ENCODE measurements around the gene TEX2. TPM values are rescaled to one million over a fixed set of nuclear protein-coding genes. Genes with fewer than 3 reads are reported as not detected.

TEX2 gene
- total RNA-seq, 1 experiment from 2014 or later = 20.1 TPM

DNA sequence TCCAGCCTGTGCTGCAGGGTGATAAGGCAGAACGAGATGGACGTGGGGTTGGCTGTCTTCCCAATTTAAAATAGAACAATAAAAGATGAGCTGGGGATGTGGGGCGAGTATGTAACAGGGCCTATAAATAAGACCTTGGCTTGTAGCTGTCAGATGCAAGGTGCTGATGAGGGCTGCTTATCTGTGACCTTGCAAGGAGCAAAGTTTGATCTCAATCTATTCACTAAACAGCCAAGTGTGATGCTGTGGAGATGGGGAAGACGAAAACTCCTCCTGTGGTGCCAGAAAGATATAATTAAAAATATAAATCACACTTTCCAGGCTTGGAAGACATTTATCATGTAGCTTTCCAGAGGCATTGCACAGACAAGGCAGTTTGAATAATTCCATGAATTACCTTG, 26.7 kb upstream of the TEX2 start:
- no peak for ATAC-seq
- CTCF ChIA-PET = no interaction called here
- in situ Hi-C loops (cut with HindIII; ENCODE audit: low pct_unique_long_range_greater_than_20kb, low sequenced_read_pairs) = no loop called here

DNA sequence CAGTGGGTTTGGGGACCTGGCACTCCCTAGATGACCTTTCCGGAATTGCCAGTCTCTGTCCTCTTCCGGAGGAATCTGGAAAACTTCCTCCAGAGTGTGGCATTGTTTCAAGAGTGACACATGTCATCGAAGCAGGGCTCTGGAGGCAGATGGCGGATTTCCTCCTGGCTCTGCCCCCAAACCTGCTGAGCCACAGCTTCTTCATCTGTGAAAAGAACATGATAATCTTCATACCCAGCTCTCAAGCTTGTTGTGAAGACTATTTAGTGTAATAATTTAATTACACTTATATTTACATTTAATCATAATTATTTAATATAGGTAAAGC, 19.7 kb upstream of the TEX2 start:
- H3K4me3 ChIP-seq (ENCODE audit: low read depth in 2 of 2, low read length in 2 of 2) = no peak overlapping the region
- TF ChIP-seq TCF7L2 (IDR thresholded peaks at IDR 0.05; ENCODE audit: low read depth, low read length) = no peak
- TF ChIP-seq SIN3A (IDR thresholded peaks at IDR 0.05; ENCODE audit: borderline replicate concordance, insufficient read depth, low read depth, low read length) = no peak
- TF ChIP-seq, protein P1, sequence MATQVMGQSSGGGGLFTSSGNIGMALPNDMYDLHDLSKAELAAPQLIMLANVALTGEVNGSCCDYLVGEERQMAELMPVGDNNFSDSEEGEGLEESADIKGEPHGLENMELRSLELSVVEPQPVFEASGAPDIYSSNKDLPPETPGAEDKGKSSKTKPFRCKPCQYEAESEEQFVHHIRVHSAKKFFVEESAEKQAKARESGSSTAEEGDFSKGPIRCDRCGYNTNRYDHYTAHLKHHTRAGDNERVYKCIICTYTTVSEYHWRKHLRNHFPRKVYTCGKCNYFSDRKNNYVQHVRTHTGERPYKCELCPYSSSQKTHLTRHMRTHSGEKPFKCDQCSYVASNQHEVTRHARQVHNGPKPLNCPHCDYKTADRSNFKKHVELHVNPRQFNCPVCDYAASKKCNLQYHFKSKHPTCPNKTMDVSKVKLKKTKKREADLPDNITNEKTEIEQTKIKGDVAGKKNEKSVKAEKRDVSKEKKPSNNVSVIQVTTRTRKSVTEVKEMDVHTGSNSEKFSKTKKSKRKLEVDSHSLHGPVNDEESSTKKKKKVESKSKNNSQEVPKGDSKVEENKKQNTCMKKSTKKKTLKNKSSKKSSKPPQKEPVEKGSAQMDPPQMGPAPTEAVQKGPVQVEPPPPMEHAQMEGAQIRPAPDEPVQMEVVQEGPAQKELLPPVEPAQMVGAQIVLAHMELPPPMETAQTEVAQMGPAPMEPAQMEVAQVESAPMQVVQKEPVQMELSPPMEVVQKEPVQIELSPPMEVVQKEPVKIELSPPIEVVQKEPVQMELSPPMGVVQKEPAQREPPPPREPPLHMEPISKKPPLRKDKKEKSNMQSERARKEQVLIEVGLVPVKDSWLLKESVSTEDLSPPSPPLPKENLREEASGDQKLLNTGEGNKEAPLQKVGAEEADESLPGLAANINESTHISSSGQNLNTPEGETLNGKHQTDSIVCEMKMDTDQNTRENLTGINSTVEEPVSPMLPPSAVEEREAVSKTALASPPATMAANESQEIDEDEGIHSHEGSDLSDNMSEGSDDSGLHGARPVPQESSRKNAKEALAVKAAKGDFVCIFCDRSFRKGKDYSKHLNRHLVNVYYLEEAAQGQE (IDR thresholded peaks at IDR 0.05; ENCODE audit: insufficient read depth in 1 of 2, low read depth in 2 of 2, low read length in 1 of 2) = no peak
- no peak for TF ChIP-seq POLR2AphosphoS5 (IDR thresholded peaks at IDR 0.05; ENCODE audit: low read depth, low read length)
- TF ChIP-seq, protein P2, sequence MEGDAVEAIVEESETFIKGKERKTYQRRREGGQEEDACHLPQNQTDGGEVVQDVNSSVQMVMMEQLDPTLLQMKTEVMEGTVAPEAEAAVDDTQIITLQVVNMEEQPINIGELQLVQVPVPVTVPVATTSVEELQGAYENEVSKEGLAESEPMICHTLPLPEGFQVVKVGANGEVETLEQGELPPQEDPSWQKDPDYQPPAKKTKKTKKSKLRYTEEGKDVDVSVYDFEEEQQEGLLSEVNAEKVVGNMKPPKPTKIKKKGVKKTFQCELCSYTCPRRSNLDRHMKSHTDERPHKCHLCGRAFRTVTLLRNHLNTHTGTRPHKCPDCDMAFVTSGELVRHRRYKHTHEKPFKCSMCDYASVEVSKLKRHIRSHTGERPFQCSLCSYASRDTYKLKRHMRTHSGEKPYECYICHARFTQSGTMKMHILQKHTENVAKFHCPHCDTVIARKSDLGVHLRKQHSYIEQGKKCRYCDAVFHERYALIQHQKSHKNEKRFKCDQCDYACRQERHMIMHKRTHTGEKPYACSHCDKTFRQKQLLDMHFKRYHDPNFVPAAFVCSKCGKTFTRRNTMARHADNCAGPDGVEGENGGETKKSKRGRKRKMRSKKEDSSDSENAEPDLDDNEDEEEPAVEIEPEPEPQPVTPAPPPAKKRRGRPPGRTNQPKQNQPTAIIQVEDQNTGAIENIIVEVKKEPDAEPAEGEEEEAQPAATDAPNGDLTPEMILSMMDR (IDR thresholded peaks at IDR 0.05) = no peak
- intact Hi-C loops (cut with micrococcal nuclease; ENCODE audit: unreplicated experiment) (loop anchor here (5.0 kb wide), 1 partner anchor 135 kb away; no protein-coding TSS in a partner anchor), in situ Hi-C loops (cut with HindIII; ENCODE audit: low pct_unique_long_range_greater_than_20kb, low sequenced_read_pairs) (no loop called here)
- DNase-seq (ENCODE audit: low read depth, low spot score) = no peak
- BruUV-seq (replicated peaks) = no TSS peak
- H3K27me3 ChIP-seq (ENCODE audit: control insufficient read depth, insufficient read depth, low read length) = no peaks in the 10 kb centered on the region
- ChIA-PET POLR2A (interaction anchor here (1.0 kb wide), 1 partner anchor 134 kb away, joined by 5 read pairs; no protein-coding TSS in a partner anchor), CTCF (no interaction called here)
- ATAC-seq = no peak
- no peaks in the 10 kb centered on the region for H3K9me3 ChIP-seq (ENCODE audit: control insufficient read depth, insufficient read depth, low read depth, low read length)
- no peaks in the 10 kb centered on the region for H3K4me1 ChIP-seq (ENCODE audit: control insufficient read depth, insufficient read depth, low read length)
- no peaks in the 10 kb centered on the region for H3K36me3 ChIP-seq (ENCODE audit: control insufficient read depth, insufficient read depth, low read length)
- no peak overlapping the region for H3K27ac ChIP-seq (ENCODE audit: low read length)

More for the DNA sequence above, 26.7 kb upstream of the TEX2 start:
- POLR2A ChIA-PET = no interaction called here
- H3K27me3 ChIP-seq (ENCODE audit: control insufficient read depth, insufficient read depth, low read length) = no peaks in the 10 kb centered on the region
- H3K4me3 ChIP-seq (ENCODE audit: low read depth in 2 of 2, low read length in 2 of 2) = no peak overlapping the region
- no peak for DNase-seq (ENCODE audit: low read depth, low spot score)
- TF ChIP-seq TCF7L2 (IDR thresholded peaks at IDR 0.05; ENCODE audit: low read depth, low read length) (no peak), POLR2AphosphoS5 (IDR thresholded peaks at IDR 0.05; ENCODE audit: low read depth, low read length) (no peak), SIN3A (IDR thresholded peaks at IDR 0.05; ENCODE audit: borderline replicate concordance, insufficient read depth, low read depth, low read length) (no peak)
- TF ChIP-seq, protein P1 (IDR thresholded peaks at IDR 0.05; ENCODE audit: insufficient read depth in 1 of 2, low read depth in 2 of 2, low read length in 1 of 2) = no peak
- TF ChIP-seq, protein P2 (IDR thresholded peaks at IDR 0.05) = no peak
- H3K4me1 ChIP-seq (ENCODE audit: control insufficient read depth, insufficient read depth, low read length) = no peaks in the 10 kb centered on the region
- no peaks in the 10 kb centered on the region; the same call in 1 of the 2 replicates for H3K9me3 ChIP-seq (ENCODE audit: control insufficient read depth, insufficient read depth, low read depth, low read length)
- no TSS peak for BruUV-seq (replicated peaks)
- intact Hi-C loops (cut with micrococcal nuclease; ENCODE audit: unreplicated experiment) = no loop called here
- H3K27ac ChIP-seq (ENCODE audit: low read length) = no peak overlapping the region
- H3K36me3 ChIP-seq (ENCODE audit: control insufficient read depth, insufficient read depth, low read length) = no peaks in the 10 kb centered on the region

Measured in Panc1 (cell line).